Measurements from ENCODE around the gene ARHGAP6.
"Not testable (repeated sequence)": the region's sequence is repeated elsewhere in the genome, so short reads cannot be mapped to it uniquely, and the experiment has no call there.

The ARHGAP6 gene

GRCh38 chrX:11124112-11124511 lies 541.6 kb downstream of the ARHGAP6 start:
- no peak for TF ChIP-seq CTCF (IDR thresholded peaks at IDR 0.05; ENCODE audit: extremely low read depth, missing control alignments)
- DNase-seq (ENCODE audit: low spot score): no peak

GRCh38 chrX:11123087-11123486 lies 542.6 kb downstream of the ARHGAP6 start:
- DNase-seq (ENCODE audit: low spot score): not testable (repeated sequence)

GRCh38 chrX:11119313-11119943 lies 546.3 kb downstream of the ARHGAP6 start:
- DNase-seq (ENCODE audit: low spot score): no peak
- no peak for TF ChIP-seq CTCF (IDR thresholded peaks at IDR 0.05; ENCODE audit: extremely low read depth, missing control alignments)

- no peak for TF ChIP-seq CTCF (IDR thresholded peaks at IDR 0.05; ENCODE audit: extremely low read depth, missing control alignments)
Measured at GRCh38 chrX:11117745-11118144, 548.0 kb downstream of the ARHGAP6 start.

GRCh38 chrX:11113731-11114130 lies 552.0 kb downstream of the ARHGAP6 start:
- no peak for TF ChIP-seq CTCF (IDR thresholded peaks at IDR 0.05; ENCODE audit: extremely low read depth, missing control alignments)
- no peak for DNase-seq (ENCODE audit: low spot score)

More at GRCh38 chrX:11117745-11118144, 548.0 kb downstream of the ARHGAP6 start:
- DNase-seq (ENCODE audit: low spot score): no peak

GRCh38 chrX:11111947-11112346 lies 553.8 kb downstream of the ARHGAP6 start:
- no peak for DNase-seq (ENCODE audit: low spot score)
- no peak for TF ChIP-seq CTCF (IDR thresholded peaks at IDR 0.05; ENCODE audit: extremely low read depth, missing control alignments)

- no peak for TF ChIP-seq CTCF (IDR thresholded peaks at IDR 0.05; ENCODE audit: extremely low read depth, missing control alignments)
- peak; percentile 82 for DNase-seq (ENCODE audit: low spot score)
Measured at GRCh38 chrX:11111037-11111851, 554.5 kb downstream of the ARHGAP6 start, which contains the start of gene HCCS. Gene HCCS (plus strand): TSS chrX:11111332. CDS start chrX:11112061, 729 bp downstream.
